T1000 (cell line): ENCODE results near the gene IL13RA2.

Experiments used
- DNase-seq: peaks from one replicate; lab custom pipeline; 2025; ENCODE audit warnings: mixed read lengths; lab: John Stamatoyannopoulos, UW

The IL13RA2 gene

DNA sequence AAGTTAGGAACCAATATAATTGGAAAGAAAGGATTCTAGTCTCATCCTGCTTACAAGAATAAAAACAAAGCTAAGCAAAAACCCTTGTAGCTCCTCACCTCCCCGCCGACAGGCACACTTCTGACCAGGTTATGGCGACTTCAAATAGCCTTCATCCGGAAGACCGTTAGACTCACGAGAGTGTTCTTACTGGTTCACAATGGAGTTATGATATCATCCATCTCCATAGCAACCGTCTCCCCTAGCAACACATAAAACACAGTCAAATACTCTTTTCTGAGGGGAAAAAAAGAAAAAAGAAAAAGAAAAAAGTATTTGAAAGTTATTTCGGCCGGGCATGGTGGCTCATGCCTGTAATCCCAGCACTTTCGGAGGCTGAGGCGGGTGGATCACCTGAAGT lies at the start of gene IL13RA2:
Gene IL13RA2 (minus strand): TSS at position 162 of the 400 bp plus-strand sequence. CDS start 347 bp downstream, outside the sequence.
- DNase-seq, result no peak

DNA sequence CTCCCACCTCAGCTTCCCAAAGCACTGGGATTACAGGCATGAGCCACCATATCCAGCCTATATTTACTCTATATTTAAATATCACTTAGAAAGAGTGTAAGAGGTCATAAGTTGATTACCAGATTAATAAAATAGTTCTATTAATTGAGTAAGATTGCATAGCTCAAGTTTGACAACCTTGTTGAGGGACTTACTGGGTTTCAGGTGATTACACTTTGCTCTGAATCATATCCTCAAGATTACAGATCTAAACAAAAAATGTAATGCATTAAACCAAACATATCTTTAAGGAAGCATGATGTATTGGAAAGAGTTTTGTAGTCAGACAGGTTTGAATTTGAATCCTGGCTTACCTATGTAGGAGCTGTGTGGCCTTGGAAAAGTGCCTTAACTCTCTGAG lies 47.9 kb upstream of the IL13RA2 start:
- DNase-seq, result no peak

GRCh38 chrX:115060013-115060412 lies 42.6 kb upstream of the IL13RA2 start:
- DNase-seq, result no peak

GRCh38 chrX:115058276-115058675 lies 40.9 kb upstream of the IL13RA2 start:
- DNase-seq, result no peak

DNA sequence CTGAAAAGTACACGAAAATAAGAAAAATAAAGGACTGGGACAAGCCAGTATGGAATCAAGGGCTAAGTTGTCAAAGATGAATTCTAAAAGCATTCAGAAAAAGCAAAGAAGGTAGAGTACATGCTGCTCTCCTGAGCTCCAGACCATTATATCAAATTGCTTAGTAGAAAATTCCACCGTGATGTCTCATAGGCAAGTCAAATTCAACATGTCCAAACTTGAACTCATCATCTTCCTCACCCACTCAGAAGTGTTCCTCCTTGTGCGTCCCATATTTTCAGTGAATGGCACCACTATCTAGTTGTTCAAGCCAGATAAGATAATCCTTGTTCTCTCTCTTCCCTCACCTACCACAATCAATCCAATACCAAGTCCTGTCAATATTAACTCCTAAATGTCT lies 37.5 kb upstream of the IL13RA2 start:
- DNase-seq, result no peak

GRCh38 chrX:115053223-115053622 lies 35.8 kb upstream of the IL13RA2 start:
- DNase-seq, result no peak

GRCh38 chrX:115047715-115048114 lies 30.3 kb upstream of the IL13RA2 start:
- DNase-seq, result no peak

DNA sequence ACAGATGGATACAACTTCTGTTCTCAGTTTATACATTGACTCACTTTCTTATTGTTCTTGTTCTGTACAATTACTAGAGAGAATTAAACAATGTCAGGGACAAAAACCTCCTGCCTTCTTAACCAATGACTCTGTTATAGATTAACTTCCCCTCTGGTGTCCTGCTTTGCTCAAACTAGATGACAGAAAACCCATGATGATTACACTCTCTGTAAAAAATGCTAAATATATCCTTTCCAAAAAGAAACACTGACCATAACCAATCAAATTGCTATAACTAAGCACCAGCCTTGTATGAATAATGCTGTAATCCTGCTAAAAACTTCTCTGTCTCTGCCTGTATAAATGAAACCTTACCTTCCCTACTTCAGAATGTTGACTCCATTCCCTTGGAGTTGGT lies 29.8 kb upstream of the IL13RA2 start:
- no peak for DNase-seq

DNA sequence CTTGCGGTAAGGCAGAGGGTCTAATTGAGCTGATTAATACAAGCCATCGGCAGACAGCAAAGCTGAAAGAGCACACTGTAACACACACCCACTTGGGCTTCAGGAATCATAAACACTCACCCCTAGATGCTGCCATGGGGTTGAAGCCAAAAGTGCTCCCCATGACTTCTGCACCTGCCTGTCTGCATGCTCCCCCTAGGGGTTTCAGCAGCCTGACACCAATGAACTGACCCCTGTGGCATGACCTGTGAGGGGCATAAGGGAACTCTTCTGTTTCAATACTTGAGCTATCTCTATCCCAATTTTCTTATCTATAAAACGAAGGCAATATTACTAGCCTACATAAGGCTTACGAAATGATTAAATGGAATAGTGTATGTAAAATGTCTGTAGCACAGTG lies 23.0 kb upstream of the IL13RA2 start:
- no peak for DNase-seq

DNA sequence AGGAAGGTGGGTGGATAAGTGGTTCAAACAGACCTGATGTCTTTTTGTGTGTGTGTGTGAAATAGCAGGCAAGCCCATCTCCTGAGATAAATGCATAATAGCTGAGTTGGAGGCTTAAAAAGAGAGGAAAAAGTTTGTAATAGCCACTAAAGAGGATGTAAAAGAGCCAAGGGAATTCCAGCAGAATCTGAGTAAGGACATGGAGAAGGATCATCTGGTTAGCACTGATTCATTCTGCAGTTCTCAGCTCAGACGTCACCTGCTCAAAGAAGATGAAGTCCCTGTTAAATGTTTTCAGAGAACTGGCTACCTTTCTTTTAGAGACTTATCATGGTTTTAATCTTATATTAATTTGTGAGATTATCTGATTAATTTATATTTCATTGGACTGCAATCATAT lies 21.0 kb upstream of the IL13RA2 start:
- DNase-seq, result no peak

- DNase-seq, result no peak
Observed at GRCh38 chrX:115036029-115036428, 18.6 kb upstream of the IL13RA2 start.

DNA sequence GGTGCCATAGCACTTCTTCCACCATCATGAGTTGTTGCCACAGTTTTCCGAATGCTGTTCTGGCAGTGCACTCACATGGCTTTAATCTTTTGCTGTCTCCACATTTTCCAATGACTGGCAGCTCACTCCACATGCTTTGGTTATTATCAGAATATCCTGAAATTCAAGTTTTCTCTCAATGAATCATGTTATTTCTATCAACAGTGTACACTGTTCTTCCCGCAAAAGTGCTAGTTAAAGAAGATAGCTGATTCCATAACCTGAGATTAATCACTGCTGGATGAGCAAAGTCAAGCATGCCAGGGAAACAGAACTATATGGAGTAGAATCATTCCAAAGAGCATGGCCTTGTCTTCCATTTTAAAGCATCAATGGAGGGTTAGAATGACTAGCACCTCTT lies 14.6 kb upstream of the IL13RA2 start:
- DNase-seq, result no peak

DNA sequence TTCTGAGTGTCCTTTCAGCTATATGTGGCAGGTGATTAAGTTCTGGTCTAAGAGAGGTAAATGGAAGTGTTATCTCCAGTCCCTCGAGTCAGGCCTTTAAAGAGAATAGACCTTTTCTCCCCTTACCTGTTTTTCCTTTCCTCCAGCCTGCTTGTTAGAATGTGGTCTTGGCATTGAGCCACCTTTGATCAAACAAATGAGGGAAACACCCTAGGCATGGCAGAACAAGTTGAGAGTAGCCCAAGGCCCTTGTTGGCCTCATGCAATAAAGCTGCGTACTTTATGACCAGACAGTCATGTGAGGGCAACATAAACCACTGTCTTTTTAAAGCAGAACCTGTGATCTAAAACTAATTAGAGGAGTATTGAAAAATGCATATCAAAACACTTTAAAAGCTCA lies 13.2 kb upstream of the IL13RA2 start:
- no peak for DNase-seq

- no peak for DNase-seq
Observed at GRCh38 chrX:115029869-115030570, 12.6 kb upstream of the IL13RA2 start.

DNA sequence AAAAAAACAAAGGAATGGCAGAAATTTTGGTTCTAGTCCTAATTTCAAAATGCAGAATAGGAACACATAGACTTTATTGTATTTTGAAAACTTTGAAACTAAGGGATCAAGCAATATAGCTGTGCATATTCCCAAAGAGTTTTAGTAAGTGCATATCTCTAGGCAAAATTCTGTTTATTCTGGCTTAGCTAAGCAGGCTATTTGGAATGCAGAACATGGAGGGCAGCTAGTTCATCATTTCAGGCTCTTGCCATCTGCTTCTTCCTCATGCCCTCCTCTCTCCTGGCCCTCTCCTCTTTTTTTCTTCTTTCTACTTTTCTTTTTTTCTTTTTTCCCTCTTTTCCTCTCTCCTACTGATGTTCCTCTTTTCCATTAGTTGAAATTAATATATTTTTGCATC lies 12.0 kb upstream of the IL13RA2 start:
- DNase-seq, result no peak

DNA sequence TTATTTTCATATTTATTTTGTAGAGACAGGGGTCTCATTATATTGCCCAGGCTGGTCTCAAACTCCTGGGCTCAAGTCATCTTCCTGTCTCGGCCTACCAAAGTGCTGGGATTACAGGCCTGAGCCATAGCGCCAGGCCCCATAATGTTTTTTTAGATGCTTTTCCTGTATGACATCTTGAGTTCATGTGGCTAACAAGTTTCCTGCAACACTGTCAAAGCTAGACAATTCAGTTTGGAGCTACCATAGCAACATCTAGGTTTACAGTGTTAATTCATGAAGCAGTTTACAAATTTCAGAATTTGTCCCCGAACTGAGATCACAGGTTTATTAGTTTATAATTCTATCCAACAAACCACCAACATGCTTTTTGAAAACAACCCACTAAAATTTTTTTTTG lies 6.4 kb upstream of the IL13RA2 start:
- no peak for DNase-seq

DNA sequence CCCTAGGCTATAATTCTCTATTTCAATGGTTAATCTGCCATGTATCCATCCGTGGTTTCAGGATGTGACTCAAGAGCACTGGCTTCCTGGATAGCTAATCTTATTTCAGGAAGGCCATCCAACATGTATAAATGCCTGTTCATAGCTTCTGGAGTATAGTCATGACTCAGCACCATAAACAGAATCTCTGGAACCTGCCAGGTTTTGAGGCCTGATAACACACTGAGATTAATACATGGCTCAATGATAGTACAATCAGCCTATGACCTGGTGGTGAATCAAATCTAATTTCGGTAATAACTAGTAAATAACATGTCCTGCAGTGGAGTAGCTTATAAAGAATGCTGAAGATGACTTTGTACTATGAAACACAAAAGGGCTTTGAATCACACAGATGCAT lies 5.7 kb upstream of the IL13RA2 start:
- DNase-seq, result no peak

DNA sequence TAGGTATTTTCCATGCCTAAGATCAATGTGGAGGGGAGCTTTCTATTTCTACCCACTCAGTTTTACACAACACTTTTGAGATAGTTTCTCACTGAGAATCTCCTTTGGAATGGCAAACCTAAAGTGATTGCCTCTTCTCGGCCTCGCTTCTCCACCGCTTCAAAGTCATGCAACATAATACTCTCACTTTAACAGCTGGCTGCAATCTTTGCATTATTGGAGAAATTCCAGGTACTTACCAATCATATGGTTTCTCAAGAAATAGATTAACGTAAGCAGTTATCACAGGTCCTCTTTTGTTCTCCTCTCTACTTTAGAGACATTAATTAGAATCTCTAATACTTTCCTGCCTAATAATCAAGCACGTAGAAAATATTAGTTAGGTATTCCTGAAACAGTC lies 3.7 kb upstream of the IL13RA2 start:
- DNase-seq, result no peak

DNA sequence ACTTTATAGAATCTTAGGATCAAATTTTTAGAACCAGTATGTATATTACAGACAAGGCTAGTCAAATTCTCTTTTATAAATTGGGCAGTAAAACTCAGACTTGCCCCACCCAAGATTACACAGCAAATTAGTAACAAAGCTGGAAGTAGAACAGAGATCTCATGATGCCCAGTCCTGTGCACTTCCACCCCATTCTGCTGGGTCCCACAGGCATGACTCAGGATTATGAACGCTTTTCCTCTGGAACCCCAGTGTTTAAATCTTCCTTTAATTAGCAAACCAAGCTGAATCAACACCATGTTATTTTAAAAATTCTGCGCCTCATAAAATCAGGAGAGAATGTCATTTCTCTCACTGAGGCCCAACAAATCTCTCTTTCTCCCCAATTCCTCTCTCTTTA lies 1.5 kb upstream of the IL13RA2 start:
- DNase-seq, result no peak

- no peak for DNase-seq
Observed at GRCh38 chrX:115018040-115018647, 728 bp upstream of the IL13RA2 start.

- DNase-seq, result no peak
Observed at GRCh38 chrX:115013705-115014104, 3.7 kb downstream of the IL13RA2 start.

GRCh38 chrX:115011428-115011827 lies 6.0 kb downstream of the IL13RA2 start:
- no peak for DNase-seq

- no peak for DNase-seq
Observed at GRCh38 chrX:114999906-115000305, 17.5 kb downstream of the IL13RA2 start.

GRCh38 chrX:114997779-114998178 lies 19.6 kb downstream of the IL13RA2 start:
- DNase-seq, result no peak
